Mucosa of descending colon (tissue), 3 donors: ENCODE measurements around the gene C17orf78. TPM values are rescaled to one million over a fixed set of nuclear protein-coding genes. Genes with fewer than 3 reads are reported as not detected.
"Not testable (repeated sequence)": the region's sequence is repeated elsewhere in the genome, so short reads cannot be mapped to it uniquely, and the experiment has no call there.

Experiments used
- ATAC-seq: fragments of 200-7000 bp; cut with Tn5 transposase; one replicate; pipeline ENCODE4 v1.9.1; 2020; ENCODE audit warnings: mild to moderate bottlenecking, moderate library complexity
- DNase-seq, 3 donors: peaks; one replicate each; pipeline ENCODE4 v3.0.0-alpha.2; 2020
- H3K36me3 ChIP-seq: fragments of 200-600 bp; one replicate; pipeline ENCODE4 v1.8.0; 2021; ENCODE audit warnings: low read depth, mild to moderate bottlenecking
- H3K4me1 ChIP-seq: fragments of 200-600 bp; one replicate; pipeline ENCODE4 v1.8.0; 2021; ENCODE audit warnings: low read depth, mild to moderate bottlenecking
- H3K4me3 ChIP-seq: fragments of 200-600 bp; one replicate; pipeline ENCODE4 v1.8.0; 2021; ENCODE audit warnings: mild to moderate bottlenecking
- H3K9me3 ChIP-seq: fragments of 200-600 bp; one replicate; pipeline ENCODE4 v1.8.0; 2021; ENCODE audit warnings: mild to moderate bottlenecking
- intact Hi-C, 2 donors: fragments of 100-400 bp; cut with DNase I in 1 of 2; cut with micrococcal nuclease in 1 of 2; formaldehyde crosslinking; loops; one replicate each; pipeline versions ENCODE4 v1.11.0 to v1.11.1; 2022; cut with DNase I, micrococcal nuclease
- total RNA-seq, 3 donors: library from RNA; stranded (reverse); fragmentation: NEBNext Ultra II Directional in 2 of 3; extraction: Animal tissue kit (Norgen Biotek cat#: 25700) in 2 of 3; gene quantifications; one replicate each; pipeline versions ENCODE4 v1.2.1 to v1.2.4, GENCODE V29; 2021 to 2023
- TF ChIP-seq, protein P1 (sequence below): fragments of 200-600 bp; IDR thresholded peaks from one replicate; pipeline ENCODE4 v1.8.0; 2022; ENCODE audit warnings: antibody characterized with exemption, mild to moderate bottlenecking
- donor health status: DM: no; HTN: no; CAD: no; lungs with moderate emphysema.
- donor health status: DM: no; HTN: no; CAD: no.
- donor health status: DM: no; HTN: yes; CAD: no.

The C17orf78 gene
- total RNA-seq, 3 donors from 2014 or later = not detected

DNA sequence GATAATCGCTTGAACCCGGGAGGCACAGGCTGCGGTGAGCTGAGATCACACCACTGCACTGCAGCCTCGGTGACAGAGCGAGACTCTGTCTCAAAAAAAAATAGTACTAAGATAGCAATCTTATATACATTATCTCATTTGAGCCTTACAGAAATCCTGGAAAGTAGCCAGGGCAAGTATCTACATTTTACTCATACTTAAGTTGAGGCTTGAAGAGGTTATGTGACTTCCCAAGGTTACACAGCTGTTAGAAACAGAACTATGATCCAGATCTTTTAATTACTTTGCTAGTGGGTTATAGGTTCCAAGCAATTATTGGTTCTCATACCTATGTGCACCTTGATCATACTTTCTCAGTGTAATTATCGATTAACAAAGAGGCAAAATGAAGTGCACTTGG lies 15.4 kb downstream of the C17orf78 start:
- intact Hi-C loops = no loop called here
- Histone ChIP-seq H3K36me3 (no peaks in the 10 kb centered on the region), H3K4me1 (peaks cover 7% of the 10 kb centered on the region), H3K4me3 (no peak overlapping the region), H3K9me3 (no peaks in the 10 kb centered on the region)
- DNase-seq (no peak), ATAC-seq (no peak)
- TF ChIP-seq, protein P1, sequence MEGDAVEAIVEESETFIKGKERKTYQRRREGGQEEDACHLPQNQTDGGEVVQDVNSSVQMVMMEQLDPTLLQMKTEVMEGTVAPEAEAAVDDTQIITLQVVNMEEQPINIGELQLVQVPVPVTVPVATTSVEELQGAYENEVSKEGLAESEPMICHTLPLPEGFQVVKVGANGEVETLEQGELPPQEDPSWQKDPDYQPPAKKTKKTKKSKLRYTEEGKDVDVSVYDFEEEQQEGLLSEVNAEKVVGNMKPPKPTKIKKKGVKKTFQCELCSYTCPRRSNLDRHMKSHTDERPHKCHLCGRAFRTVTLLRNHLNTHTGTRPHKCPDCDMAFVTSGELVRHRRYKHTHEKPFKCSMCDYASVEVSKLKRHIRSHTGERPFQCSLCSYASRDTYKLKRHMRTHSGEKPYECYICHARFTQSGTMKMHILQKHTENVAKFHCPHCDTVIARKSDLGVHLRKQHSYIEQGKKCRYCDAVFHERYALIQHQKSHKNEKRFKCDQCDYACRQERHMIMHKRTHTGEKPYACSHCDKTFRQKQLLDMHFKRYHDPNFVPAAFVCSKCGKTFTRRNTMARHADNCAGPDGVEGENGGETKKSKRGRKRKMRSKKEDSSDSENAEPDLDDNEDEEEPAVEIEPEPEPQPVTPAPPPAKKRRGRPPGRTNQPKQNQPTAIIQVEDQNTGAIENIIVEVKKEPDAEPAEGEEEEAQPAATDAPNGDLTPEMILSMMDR = no peak

DNA sequence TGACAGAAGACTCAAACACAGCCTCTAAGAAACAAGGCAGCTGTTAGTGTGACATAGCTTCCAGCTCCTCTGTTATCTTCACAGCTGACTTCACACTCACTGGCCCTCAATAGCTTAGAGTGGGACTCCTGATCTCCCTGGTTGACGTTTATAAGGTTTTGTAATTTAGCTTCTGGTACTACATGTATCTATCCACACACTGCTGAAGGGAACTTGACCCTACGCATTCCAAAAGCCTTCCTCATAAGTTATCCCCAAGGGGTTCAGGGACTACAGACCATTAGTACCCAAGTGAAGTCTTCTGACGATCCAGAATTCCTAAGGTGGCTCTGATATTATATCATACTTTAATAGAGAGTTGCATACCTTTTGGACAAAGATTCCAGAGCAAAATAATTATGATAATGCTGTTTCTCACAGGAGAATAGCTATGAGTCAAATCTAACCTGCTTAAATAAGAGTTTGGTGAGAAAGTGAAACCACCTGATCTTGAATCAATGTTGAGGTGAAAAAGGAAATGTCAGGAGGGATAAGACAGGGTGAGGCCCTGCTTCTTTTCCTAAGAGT lies 16.3 kb downstream of the C17orf78 start:
- H3K36me3 ChIP-seq = no peaks in the 10 kb centered on the region
- ATAC-seq = no peak
- intact Hi-C loops = no loop called here

DNA sequence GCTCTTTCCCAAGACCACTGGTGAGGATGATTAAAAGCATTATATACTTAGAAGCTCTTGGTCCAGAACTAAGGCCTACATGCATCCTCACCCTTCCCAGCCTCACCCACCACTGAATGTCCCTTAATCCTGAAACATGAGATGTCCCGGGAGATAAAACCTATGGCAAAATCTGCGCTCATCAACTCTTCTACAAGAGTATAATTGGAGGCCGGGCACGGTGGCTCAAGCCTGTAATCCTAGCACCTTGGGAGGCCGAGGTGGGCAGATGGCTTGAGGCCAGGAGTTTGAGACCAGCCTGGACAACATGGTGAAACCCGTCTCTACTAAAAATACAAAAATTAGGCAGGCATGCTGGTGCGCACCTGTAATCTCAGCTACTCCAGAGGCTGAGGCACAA lies 17.6 kb downstream of the C17orf78 start:
- peaks cover 6% of the 10 kb centered on the region for H3K4me1 ChIP-seq
- H3K4me3 ChIP-seq = no peak overlapping the region
- H3K36me3 ChIP-seq = no peaks in the 10 kb centered on the region
- H3K9me3 ChIP-seq = no peaks in the 10 kb centered on the region
- TF ChIP-seq, protein P1 = no peak
- ATAC-seq (no peak), DNase-seq (no peak)
- intact Hi-C loops = no loop called here

More for the DNA sequence above, 16.3 kb downstream of the C17orf78 start:
- peaks cover 6% of the 10 kb centered on the region for H3K4me1 ChIP-seq
- DNase-seq = no peak
- no peaks in the 10 kb centered on the region for H3K9me3 ChIP-seq
- H3K4me3 ChIP-seq = no peak overlapping the region
- TF ChIP-seq, protein P1 = no peak

DNA sequence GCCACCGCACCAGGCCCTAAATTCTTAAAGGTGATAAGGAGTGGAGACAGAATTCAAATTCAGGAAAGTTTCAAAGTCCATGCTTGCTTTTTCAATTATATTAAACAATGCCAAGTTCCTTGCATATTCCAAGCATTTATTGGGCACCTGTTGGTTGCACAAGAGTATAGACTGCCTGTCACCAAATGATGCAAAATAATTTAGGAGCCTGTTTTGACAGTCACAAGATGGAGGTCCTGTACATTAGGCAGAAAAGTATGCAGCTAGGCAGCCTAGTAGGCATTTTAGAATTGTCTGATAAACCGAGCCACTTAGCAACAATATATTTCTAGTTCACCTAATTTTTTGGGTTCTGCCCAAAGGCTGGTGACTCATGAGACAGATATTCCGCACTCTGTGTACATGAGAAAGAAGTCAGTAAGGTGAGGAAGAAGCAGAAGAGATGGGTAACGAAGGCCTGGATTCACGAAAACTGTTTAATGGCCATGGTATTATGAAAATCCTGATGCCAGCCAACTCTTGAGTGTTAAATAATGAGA lies 23.5 kb downstream of the C17orf78 start:
- Histone ChIP-seq H3K36me3 (no peaks in the 10 kb centered on the region), H3K4me3 (no peak overlapping the region), H3K4me1 (no peaks in the 10 kb centered on the region), H3K9me3 (no peaks in the 10 kb centered on the region)
- DNase-seq = no peak
- intact Hi-C loops = no loop called here
- ATAC-seq = peak; percentile 47
- TF ChIP-seq, protein P1 = no peak

DNA sequence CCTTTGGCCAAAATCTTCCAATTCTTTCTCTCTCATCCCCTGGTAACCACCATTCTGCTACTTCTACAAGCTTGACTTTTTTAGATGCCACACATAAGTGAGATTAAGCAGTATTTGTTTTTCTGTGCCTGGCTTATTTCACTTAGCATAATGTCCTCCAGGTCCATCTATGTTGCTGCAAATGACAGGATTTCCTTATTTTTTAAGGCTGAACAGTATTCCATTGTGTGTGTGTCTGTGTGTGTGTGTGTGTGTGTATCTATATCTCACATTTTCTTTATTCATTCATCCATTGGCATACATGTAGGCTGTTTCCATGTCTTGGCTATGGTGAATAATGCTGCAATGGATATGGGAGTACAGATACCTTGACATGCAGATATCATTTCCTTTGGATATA lies 24.7 kb downstream of the C17orf78 start:
- Histone ChIP-seq H3K36me3 (no peaks in the 10 kb centered on the region), H3K4me3 (no peak overlapping the region), H3K4me1 (peaks cover 3% of the 10 kb centered on the region), H3K9me3 (no peaks in the 10 kb centered on the region)
- intact Hi-C loops = no loop called here
- DNase-seq (no peak), ATAC-seq (no peak)
- TF ChIP-seq, protein P1 = no peak

DNA sequence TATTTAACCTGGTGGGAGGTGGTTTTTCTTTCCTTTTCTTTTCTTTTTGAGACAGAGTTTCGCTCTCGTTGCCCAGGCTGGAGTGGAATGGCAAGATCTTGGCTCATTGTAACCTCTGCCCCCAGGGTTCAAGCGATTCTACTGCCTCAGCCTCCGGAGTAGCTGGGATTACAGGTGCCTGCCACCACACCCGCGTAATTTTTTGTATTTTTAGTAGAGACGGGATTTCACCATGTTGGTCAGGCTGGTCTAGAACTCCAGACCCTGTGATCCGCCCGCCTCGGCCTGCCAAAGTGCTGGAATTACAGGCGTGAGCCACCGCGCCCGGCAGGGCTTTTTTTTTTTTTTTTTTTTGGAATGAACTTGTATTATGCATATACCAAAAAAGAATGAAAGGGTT lies 29.7 kb downstream of the C17orf78 start:
- H3K9me3 ChIP-seq, ATAC-seq, H3K36me3 ChIP-seq, intact Hi-C loops, H3K4me1 ChIP-seq, H3K4me3 ChIP-seq: not testable (repeated sequence)
- DNase-seq = peak in 1 of 3 donors; percentile 23
